ENCODE results near the gene HSDL1. TPM values are rescaled to one million over a fixed set of nuclear protein-coding genes. Genes with fewer than 3 reads are reported as not detected.
"Not testable (repeated sequence)": the region's sequence is repeated elsewhere in the genome, so short reads cannot be mapped to it uniquely, and the experiment has no call there.

HSDL1 gene
- total RNA-seq, 2 donors from 2014 or later: 21.6 to 34.1 TPM

- ATAC-seq (peak; percentile 99), DNase-seq (peak; percentile 99)
- intact Hi-C loops (cut with DNase I): no loop called here
These were observed 28.1 kb downstream of the HSDL1 start, which contains the start of gene MBTPS1 for GRCh38 chr16:84116720-84117493. TSS of gene MBTPS1 (minus strand) at chr16:84116942. CDS start at chr16:84101783, 15,159 bp downstream.

- peak; percentile 42 for DNase-seq
- ATAC-seq: peak; percentile 8 to 9
- intact Hi-C loops (cut with DNase I): no loop called here
These were observed 28.9 kb downstream of the HSDL1 start for GRCh38 chr16:84115919-84116719.

- intact Hi-C loops (cut with DNase I); ATAC-seq; DNase-seq: not testable (repeated sequence)
These were observed 33.0 kb downstream of the HSDL1 start for GRCh38 chr16:84111949-84112348.

- ATAC-seq (no peak), DNase-seq (no peak)
- intact Hi-C loops (cut with DNase I): no loop called here
These were observed 33.5 kb downstream of the HSDL1 start for GRCh38 chr16:84111525-84111924.

- no peak for ATAC-seq
- intact Hi-C loops (cut with DNase I): no loop called here
- no peak for DNase-seq
These were observed 34.5 kb downstream of the HSDL1 start for GRCh38 chr16:84110527-84110926.

GRCh38 chr16:84109598-84110335 lies 35.2 kb downstream of the HSDL1 start:
- DNase-seq (no peak), ATAC-seq (peak in 1 of 2 donors; percentile 48)
- intact Hi-C loops (cut with DNase I): no loop called here

- no peak for DNase-seq
- ATAC-seq: no peak
- intact Hi-C loops (cut with DNase I): no loop called here
These were observed 37.1 kb downstream of the HSDL1 start for GRCh38 chr16:84107921-84108320.

GRCh38 chr16:84105948-84106740 lies 38.8 kb downstream of the HSDL1 start:
- ATAC-seq (no peak), DNase-seq (no peak)
- intact Hi-C loops (cut with DNase I): no loop called here

GRCh38 chr16:84105301-84105815 lies 39.6 kb downstream of the HSDL1 start:
- ATAC-seq: no peak
- intact Hi-C loops (cut with DNase I): no loop called here
- no peak for DNase-seq

- intact Hi-C loops (cut with DNase I): no loop called here
- no peak for ATAC-seq
- DNase-seq: no peak
These were observed 40.7 kb downstream of the HSDL1 start for GRCh38 chr16:84104231-84104630.

- DNase-seq (no peak), ATAC-seq (peak in 1 of 2 donors; percentile 32)
- intact Hi-C loops (cut with DNase I): no loop called here
These were observed 41.3 kb downstream of the HSDL1 start for GRCh38 chr16:84103678-84104077.

GRCh38 chr16:84098939-84099338 lies 46.0 kb downstream of the HSDL1 start:
- no peak for ATAC-seq
- intact Hi-C loops (cut with DNase I): no loop called here
- DNase-seq: no peak

GRCh38 chr16:84096447-84097005 lies 48.5 kb downstream of the HSDL1 start:
- ATAC-seq: no peak

GRCh38 chr16:84095466-84095865 lies 49.5 kb downstream of the HSDL1 start:
- ATAC-seq (no peak), DNase-seq (no peak)
- intact Hi-C loops (cut with DNase I): no loop called here

More at GRCh38 chr16:84096447-84097005, 48.5 kb downstream of the HSDL1 start:
- intact Hi-C loops (cut with DNase I): no loop called here
- no peak for DNase-seq

GRCh38 chr16:84093879-84094270 lies 51.1 kb downstream of the HSDL1 start:
- ATAC-seq (no peak), DNase-seq (no peak)
- intact Hi-C loops (cut with DNase I): no loop called here

- ATAC-seq: no peak
- intact Hi-C loops (cut with DNase I): no loop called here
- no peak for DNase-seq
These were observed 51.7 kb downstream of the HSDL1 start for GRCh38 chr16:84093120-84093878.

- ATAC-seq (peak; percentile 66 to 71), DNase-seq (peak; percentile 50)
- intact Hi-C loops (cut with DNase I): no loop called here
These were observed 53.5 kb downstream of the HSDL1 start for GRCh38 chr16:84091460-84091859.

GRCh38 chr16:84090211-84090610 lies 54.8 kb downstream of the HSDL1 start:
- intact Hi-C loops (cut with DNase I): no loop called here
- DNase-seq (no peak), ATAC-seq (no peak)

Data from left cardiac atrium (tissue), 4 donors.